Skeletal muscle tissue (tissue), 4 donors: ENCODE measurements around the gene IST1. TPM values are rescaled to one million over a fixed set of nuclear protein-coding genes. Genes with fewer than 3 reads are reported as not detected.

Experiments used
- H3K27ac ChIP-seq: one replicate; pipeline ENCODE4 v1.7.0; 2013; ENCODE audit warnings: mild to moderate bottlenecking, low read depth, low read length, inconsistent platforms
- H3K27me3 ChIP-seq, 3 donors: one replicate each; pipeline ENCODE4 v1.7.0; 2013; ENCODE audit warnings: low read length in 3 of 3; ENCODE audit not compliant: control insufficient read depth in 3 of 3, insufficient read depth in 3 of 3
- H3K36me3 ChIP-seq, 3 donors: one replicate each; pipeline ENCODE4 v1.7.0; 2013; ENCODE audit warnings: low read length in 3 of 3; ENCODE audit not compliant: control insufficient read depth in 3 of 3, insufficient read depth in 3 of 3
- H3K4me1 ChIP-seq, 3 donors: one replicate each; pipeline ENCODE4 v1.7.0; 2013; ENCODE audit warnings: low read length in 3 of 3, mild to moderate bottlenecking in 3 of 3; ENCODE audit not compliant: control insufficient read depth in 3 of 3, insufficient read depth in 3 of 3
- H3K4me3 ChIP-seq, 3 donors: one replicate each; pipeline ENCODE4 v1.7.0; 2013; ENCODE audit warnings: low read length in 3 of 3
- H3K9ac ChIP-seq, 3 donors: one replicate each; pipeline ENCODE4 v1.7.0; 2013; ENCODE audit warnings: low read length in 3 of 3, mild to moderate bottlenecking in 3 of 3, moderate library complexity in 2 of 3, low read depth in 1 of 3
- H3K9me3 ChIP-seq, 3 donors: one replicate each; pipeline ENCODE4 v1.7.0; 2013; ENCODE audit warnings: low read length in 3 of 3; ENCODE audit not compliant: control insufficient read depth in 3 of 3
- total RNA-seq: library from RNA; depleted of rRNA; stranded (reverse); fragments of >200 nt; gene quantifications from one replicate; pipeline ENCODE4 v1.2.3, GENCODE V29; 2014
- donor health status: Osteomylitis.

Gene IST1
- total RNA-seq, 1 donor from 2014 or later: 114 TPM

DNA sequence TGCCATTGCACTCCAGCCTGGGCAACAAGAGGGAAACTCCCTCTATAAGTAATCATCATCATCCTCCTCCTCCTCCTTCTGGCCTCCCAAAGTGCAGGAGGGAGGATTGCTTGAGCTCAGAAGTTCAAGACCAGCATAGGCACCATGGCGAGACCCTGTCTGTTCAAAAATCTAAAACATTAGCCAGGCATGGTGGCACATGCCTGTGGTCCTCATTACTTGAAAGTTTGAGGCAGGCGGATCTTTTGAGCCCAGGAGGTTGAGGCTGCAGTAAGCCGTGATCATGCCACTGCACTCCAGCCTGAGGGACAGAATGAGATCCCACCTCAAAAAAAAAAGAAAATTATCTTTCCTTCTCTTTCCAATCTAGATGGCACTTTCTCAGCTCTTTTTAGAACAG lies 77.0 kb downstream of the IST1 start:
- no peaks in the 10 kb centered on the region for H3K36me3 ChIP-seq

DNA sequence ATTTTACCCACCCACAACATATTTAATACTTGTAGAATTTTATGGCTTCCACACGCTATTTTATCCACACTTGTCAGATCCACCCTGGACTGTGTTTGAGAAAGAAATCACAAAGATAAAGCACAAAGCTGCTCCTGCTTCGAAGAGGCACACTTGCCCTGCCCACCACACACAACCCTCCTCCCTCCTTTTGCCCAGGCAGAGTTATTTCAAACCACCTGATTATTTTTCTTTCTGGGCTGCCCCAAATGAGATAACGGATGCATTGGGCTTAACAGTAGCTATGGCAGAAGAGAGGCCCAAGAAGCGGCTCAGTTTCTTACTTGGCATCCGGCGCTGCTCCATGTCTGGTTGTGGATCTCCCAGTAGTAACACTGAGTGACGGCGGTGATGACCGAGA lies 77.7 kb downstream of the IST1 start:
- H3K9me3 ChIP-seq: no peaks in the 10 kb centered on the region
- H3K4me1 ChIP-seq: no peaks in the 10 kb centered on the region
- H3K4me3 ChIP-seq: no peak overlapping the region
- no peak overlapping the region for H3K27ac ChIP-seq
- no peaks in the 10 kb centered on the region for H3K36me3 ChIP-seq
- H3K27me3 ChIP-seq: no peaks in the 10 kb centered on the region
- H3K9ac ChIP-seq: no peak overlapping the region

More for the DNA sequence above, 77.0 kb downstream of the IST1 start:
- Histone ChIP-seq H3K9ac (no peak overlapping the region), H3K4me3 (no peak overlapping the region), H3K27me3 (no peaks in the 10 kb centered on the region), H3K9me3 (no peaks in the 10 kb centered on the region), H3K4me1 (no peaks in the 10 kb centered on the region), H3K27ac (no peak overlapping the region)

DNA sequence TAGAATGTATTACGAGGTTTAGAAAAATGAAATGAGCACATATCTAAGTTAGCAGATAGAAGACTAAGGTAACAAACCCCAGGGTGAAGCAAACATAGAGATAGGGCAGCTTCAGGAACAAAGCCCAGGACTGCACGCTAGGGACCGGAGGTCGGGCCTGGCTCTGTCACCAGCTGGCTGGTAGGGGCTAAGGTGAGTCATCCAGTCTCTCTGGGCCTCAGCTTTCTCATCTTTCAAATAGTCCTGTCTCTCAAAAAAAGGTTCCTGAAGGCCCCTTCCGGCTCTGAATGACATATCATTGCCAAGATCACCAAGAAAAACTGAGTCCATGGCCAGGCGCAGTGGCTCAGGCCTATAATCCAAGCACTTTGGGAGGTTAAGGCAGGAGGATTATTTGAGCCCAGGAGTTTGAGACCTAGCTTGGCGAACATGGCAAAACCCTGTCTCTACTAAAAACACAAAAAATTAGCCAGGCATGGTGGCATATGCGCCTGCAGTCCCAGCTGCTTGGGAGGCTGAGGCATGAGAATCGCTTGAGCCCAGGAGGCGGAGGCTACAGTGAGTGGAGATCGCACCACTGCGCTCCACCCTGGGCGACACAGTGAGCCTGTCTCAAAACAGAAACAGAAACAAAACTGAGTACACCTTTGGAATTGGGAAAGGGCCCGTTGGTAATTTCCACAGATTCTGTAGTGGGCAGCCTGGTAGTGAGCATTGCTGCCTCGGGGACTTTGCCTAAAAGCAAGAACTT lies 78.9 kb downstream of the IST1 start:
- Histone ChIP-seq H3K27ac (no peak overlapping the region), H3K4me1 (no peaks in the 10 kb centered on the region), H3K9me3 (no peaks in the 10 kb centered on the region), H3K36me3 (no peaks in the 10 kb centered on the region), H3K9ac (no peak overlapping the region), H3K4me3 (no peak overlapping the region), H3K27me3 (no peaks in the 10 kb centered on the region)

Other genes starting within 250 kb of the IST1 start
- 8.9 TPM for gene PHLPP2, start 170.8 kb upstream of the IST1 start, total RNA-seq
- gene AP1G1, start 86.7 kb upstream of the IST1 start, total RNA-seq: 61.1 TPM
- gene ATXN1L, start 49.6 kb upstream of the IST1 start, total RNA-seq: 12.0 TPM
- 5.7 TPM for gene ZNF821, start 11.3 kb upstream of the IST1 start, total RNA-seq
- under 0.01 TPM for gene PKD1L3, start 104.9 kb downstream of the IST1 start, total RNA-seq
- gene DHODH, start 113.2 kb downstream of the IST1 start, total RNA-seq: 4.7 TPM
- 11.5 TPM for gene HP, start 159.0 kb downstream of the IST1 start, total RNA-seq
- not detected for gene HPR, start 167.7 kb downstream of the IST1 start, total RNA-seq
- 9.9 TPM for gene TXNL4B, start 198.1 kb downstream of the IST1 start, total RNA-seq
- gene DHX38, start 198.3 kb downstream of the IST1 start, total RNA-seq: 53.2 TPM